GM19324 (cell line): ENCODE measurements around the gene EFNA1.
"Not testable (repeated sequence)": the region's sequence is repeated elsewhere in the genome, so short reads cannot be mapped to it uniquely, and the experiment has no call there.

Source experiments
- ATAC-seq: cut with Tn5 transposase; IDR thresholded peaks from one replicate; pipeline ENCODE4 v1.9.1; 2021; ENCODE audit warnings: mild to moderate bottlenecking, moderate library complexity; ENCODE audit not compliant: unreplicated experiment, low FRiP score

Gene EFNA1

DNA sequence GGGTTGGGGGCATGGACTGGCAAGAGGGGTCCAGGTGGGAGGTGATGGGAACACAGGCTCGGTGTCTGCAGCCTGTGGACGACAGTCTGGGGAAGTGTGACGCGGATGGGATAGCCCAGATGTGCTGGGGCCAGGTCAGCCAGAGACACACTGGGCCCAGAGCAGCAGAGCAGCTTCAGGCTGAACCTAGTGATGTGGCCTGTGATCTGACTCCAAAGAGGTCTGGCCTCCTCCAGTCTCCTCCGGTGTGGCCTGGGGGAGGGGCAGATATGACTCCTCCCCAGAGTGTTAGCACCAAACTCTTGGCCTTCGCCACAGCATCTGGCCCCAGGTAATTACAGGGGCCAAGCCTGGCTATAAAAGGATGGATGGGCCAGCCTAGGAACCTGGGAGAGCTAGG is 35.5 kb upstream of the EFNA1 start:
- no peak for ATAC-seq

DNA sequence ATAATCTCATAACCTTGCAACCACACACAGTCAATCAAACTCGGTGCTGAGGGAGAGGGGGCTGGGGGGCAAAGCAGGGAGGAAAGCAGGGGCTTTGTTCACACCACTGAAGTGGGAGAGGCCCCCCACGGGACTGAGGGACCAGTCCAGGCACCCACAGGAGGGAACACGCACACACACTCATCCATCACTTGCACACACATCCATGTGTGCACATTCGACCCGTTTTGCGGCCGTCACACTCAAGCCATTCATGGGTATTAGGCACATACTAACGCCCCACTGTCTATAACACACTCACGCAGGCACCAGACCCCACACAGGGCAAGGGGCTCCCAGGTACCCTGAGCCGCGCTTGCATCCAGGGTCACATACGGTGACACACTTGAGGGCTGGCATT is 35.0 kb upstream of the EFNA1 start:
- no peak for ATAC-seq

GRCh38 chr1:155093911-155094621 is 33.6 kb upstream of the EFNA1 start:
- no peak for ATAC-seq

DNA sequence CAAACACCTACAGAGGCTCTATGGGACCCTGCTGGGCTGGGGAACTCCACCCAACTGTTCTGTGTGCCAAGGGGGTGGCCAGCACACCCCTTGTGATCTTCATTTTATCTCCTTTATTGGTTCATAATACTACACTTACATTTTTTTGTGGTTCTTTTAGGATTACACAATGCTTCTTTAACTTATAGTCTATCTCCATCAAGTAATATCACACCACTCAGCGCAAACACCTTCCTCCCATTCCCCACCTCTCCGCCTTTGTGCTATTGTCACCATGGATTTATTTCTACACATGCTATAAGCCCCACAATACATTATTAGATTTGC is 33.1 kb upstream of the EFNA1 start:
- no peak for ATAC-seq

GRCh38 chr1:155099331-155099730 is 28.3 kb upstream of the EFNA1 start:
- ATAC-seq, result no peak

DNA sequence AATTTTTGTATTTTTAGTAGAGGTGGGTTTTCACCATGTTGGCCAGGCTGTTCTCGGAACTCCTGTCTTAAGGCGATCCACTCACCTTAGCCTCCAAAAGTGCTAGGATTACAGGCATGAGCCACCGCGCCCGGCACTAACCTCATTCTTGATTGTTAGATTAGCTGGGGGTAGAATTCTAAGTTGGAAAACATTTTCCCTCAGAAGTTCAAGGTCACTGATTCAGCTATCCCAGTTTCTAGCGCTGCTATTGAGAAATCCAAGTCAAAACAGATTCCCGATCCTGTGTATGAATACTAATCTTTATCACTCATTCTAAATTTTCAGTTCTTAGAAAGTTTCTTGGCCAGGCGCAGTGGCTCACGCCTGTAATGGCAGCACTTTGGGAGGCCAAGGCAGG is 24.4 kb upstream of the EFNA1 start:
- no peak for ATAC-seq

- ATAC-seq, result no peak
Measured at GRCh38 chr1:155104605-155105534, 22.8 kb upstream of the EFNA1 start.

DNA sequence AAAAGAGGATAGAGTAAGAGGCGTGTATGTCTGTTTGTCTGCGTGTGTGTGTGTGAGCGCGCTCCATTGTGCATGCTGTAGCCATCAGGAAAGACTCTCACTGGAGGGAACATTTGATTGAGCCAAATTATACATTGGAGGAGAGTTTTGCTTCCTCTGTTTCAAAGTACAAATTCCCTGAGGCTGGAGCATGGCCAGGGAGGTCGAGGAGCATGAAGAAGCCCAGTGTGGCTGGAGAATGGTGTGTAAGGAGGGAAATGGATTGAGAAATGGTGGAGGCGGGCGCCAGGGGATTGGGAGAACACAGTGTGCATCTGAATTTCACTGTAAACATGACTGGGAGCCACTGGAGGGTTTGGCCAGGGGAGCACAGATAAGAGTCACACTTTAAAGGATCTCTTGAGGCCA is 22.1 kb upstream of the EFNA1 start:
- no peak for ATAC-seq

DNA sequence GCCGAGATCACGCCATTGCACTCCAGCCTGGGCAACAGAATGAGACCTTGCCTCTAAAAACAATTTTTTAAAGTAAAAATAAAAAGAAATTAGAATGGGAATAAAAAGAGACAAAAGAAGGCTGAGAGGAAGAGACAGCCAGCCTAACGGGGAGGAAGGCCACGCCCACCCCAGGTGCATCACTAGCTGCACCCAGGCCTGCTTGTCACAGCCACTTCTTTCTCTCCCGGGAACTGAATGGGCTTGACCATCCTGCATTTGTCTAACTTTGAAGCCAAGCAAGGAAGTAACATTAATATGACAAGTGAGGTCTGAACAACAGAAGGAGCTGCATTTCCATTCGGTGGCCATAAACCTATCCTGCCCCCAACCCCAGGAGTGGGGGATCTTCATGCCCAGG is 20.8 kb upstream of the EFNA1 start:
- ATAC-seq, result no peak

DNA sequence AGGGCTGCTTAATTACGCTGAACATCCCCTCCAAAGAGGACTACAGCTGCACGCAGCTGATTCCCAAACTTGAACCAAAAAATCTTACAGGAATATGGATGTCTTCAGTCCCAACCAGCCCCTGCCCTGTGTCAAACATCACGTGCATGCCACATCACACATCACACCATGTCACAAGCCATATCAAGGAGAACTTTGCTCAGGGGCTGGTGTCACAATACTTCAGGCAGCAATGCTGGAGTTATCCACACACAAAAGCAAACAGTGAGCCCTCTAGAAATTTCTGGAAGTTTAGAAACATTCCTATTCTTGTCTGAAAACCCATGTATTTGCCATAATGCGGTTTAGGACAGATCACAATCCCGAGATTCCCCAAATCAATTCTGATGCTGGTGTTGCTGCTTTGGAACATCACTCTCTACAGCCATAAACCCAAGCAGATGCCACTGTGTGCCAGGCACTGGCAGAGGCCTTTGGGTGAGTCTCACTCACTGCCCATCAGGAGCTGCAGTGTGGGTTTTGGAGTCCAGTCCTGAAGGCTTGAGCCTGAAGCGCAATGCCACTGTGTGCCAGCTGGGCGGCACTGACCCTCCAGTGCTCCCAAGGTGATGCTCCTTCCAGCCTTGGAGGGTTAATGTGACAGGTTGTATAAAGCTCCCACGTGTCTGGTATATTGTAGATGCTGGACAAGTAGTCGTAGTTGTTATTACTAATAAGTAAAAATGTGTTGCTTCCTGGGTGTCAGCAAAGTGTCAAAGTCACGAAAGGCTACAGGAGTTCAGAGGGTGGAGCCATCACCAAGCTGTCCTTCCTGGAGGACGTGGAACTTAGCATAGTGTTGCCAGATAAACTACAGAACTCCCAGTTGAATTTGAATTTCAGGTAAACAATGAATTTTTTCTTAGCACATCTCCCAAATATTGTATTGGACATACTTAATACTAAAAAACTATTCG is 20.1 kb upstream of the EFNA1 start:
- ATAC-seq, result no peak

GRCh38 chr1:155108296-155108695 is 19.4 kb upstream of the EFNA1 start:
- ATAC-seq, result no peak

DNA sequence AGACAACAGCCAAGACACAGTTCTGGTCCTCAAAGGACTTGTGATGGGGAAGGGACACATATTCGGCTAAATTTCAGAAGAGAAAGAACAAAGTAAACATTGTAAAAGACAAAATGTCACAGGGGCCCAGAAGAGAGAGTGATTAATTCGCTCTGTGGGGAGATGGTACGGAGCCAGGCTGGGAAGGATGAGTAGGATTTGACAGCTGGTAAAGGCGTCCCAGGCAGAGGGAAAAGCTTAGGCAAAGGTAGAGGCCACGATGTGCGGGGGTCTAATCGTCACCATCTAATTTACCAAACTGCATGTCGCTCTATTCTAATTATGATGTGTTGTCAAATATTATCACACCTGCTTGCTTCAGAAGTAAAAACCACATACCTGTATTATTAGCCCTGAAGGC is 17.3 kb upstream of the EFNA1 start:
- ATAC-seq, result no peak

DNA sequence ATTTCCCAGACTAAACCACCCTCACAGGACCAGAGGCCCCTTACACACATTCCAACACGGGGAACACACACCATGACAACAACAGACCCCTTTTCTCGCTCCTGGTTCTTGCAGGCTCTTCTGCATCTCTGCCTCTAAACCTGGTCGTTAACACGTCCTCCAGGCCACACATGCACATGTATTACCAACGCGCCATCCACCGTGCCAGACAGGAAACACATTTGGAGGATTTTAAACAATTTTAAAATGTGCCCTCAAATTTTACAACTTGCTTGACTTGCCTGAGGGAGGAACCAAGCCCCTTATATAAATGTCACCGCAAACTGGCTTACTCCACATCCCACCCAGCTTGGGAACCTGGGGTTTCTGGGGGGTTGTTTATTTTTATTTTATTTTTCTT is 16.9 kb upstream of the EFNA1 start:
- ATAC-seq, result no peak

DNA sequence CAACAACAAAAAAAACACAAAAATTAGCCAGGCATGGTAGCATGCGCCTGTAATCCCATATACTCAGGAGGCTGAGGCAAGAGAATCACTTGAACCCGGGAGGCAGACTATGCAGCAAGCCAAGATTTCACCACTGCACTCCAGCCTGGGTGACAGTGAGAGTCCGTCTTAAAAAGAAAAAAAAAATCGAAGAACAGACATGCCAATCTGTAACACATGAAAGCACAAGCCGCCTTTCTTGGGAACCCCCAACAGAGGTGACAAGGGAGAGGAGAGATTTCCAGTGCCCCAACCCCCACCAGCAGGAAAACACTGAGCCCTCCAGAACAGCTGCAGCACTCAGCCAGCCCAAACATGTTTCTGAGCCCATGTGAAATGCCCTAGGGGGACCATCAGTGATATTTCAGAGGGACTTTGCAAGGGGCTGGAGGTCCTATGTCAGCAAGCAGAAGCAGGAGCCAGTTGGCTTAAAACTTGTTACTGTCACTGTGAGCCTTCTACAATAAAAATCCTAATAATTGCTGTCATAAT is 14.2 kb upstream of the EFNA1 start:
- no peak for ATAC-seq

DNA sequence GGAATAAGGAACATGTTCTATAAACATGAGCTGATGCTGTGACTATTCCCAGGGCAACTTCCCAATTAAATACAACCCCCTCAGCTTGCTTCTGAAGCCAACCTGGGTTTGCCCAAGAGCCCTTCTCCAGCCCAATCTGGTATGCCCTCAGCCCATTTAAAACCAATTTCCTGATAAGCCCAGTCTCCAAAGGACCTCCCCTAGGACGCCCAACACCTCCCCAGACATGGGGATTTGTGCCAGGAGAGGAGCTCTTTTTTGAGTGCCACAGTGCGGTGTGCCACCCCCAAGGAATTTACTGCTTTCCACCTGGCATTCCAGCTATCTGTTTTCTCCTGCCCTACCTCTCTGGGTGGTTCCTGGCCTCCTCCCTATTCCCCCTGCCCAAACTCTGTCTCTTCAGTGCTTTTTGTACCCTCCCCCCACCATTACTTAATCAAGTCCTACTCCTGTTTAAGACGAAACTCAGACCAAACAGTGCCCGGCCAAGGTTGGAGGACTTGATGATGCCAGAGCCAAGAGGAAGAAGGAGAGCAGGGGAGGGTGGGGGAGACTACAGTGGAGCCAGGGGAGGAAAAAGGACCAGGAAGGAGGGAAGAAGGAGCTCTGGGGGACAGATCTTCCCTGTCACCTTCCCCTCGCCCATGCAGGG is 11.4 kb upstream of the EFNA1 start:
- no peak for ATAC-seq

DNA sequence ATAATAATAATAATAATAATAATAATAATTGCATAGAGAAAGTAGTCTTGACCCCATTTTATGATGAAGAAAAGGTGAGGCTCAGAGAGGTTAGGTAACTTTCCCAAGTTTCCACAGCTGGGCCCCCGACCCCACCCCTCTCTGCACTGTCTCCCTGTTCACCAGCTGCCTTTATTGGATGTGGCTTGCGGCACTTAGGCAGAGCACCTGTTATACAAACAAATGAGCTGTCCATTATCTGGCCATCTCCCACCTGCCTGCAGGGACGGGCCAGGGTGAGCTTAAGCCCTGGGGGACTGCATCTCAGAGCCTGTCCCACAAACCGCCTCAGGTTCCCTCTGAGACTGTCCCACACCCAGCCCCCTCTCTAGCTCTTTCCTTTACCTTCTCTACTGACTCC is 10.1 kb upstream of the EFNA1 start:
- no peak for ATAC-seq

- not testable (repeated sequence) for ATAC-seq
Measured at GRCh38 chr1:155118090-155118489, 9.6 kb upstream of the EFNA1 start.

GRCh38 chr1:155120253-155120652 is 7.4 kb upstream of the EFNA1 start:
- ATAC-seq, result no peak

GRCh38 chr1:155121249-155121648 is 6.4 kb upstream of the EFNA1 start:
- no peak for ATAC-seq

DNA sequence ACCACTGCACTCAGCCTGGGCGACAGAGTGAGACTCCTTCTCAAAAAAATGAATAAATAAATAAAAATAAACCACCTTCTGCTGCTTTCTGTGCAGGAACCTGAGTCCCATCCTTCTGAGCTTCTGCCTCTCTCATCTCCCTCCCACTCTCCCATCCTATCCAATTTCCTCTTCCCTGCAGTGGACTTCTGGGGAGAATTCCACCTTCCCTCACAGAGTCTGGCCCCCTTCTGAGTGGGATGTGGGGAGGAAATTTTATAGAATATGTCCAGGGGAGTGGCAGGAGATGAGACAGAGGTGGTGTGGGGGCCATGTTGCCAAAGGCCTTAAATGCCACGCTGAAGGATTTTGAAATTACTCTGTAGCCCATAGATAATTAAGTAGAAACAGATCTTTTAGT is 5.4 kb upstream of the EFNA1 start:
- no peak for ATAC-seq
